Measurements from ENCODE around the gene ATP10B. TPM values are rescaled to one million over a fixed set of nuclear protein-coding genes. Genes with fewer than 3 reads are reported as not detected.
"Not testable (repeated sequence)": the region's sequence is repeated elsewhere in the genome, so short reads cannot be mapped to it uniquely, and the experiment has no call there.

The ATP10B gene
- total RNA-seq, 2 donors from 2014 or later = 0.12 to 0.26 TPM

- no peak for ATAC-seq
- intact Hi-C loops (cut with DNase I) = no loop called here
These were observed 79.2 kb downstream of the ATP10B start for GRCh38 chr5:160772854-160773253.

GRCh38 chr5:160770718-160771117, 81.3 kb downstream of the ATP10B start:
- ATAC-seq (no peak), DNase-seq (no peak)
- intact Hi-C loops (cut with DNase I) = no loop called here

More at GRCh38 chr5:160772854-160773253, 79.2 kb downstream of the ATP10B start:
- no peak for DNase-seq

DNA sequence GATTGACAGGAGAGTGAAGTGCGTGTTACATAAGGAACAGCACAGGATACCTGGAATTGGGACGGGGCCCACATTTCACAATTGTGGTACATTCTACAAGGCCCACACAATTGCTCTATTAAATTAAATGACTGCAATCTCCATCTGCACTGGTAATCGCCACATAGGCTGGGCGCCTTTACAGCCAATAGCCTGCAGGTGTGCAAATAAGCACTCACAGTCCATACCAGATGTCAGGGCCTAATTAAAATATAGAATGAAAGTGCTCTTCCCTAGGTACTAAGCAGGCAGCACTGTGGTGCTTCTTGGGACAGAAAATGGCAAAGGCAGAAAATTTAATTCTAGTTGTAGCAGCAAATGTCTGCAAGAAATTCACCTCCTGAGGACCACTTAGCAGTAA, 82.7 kb downstream of the ATP10B start:
- intact Hi-C loops (cut with DNase I) = no loop called here
- no peak for DNase-seq

GRCh38 chr5:160767062-160767461, 84.9 kb downstream of the ATP10B start:
- DNase-seq (no peak), ATAC-seq (no peak)
- intact Hi-C loops (cut with DNase I) = no loop called here

More for the DNA sequence above, 82.7 kb downstream of the ATP10B start:
- ATAC-seq = no peak

- intact Hi-C loops (cut with DNase I) = no loop called here
- DNase-seq (no peak), ATAC-seq (no peak)
These were observed 92.0 kb downstream of the ATP10B start for GRCh38 chr5:160760008-160760407.

DNA sequence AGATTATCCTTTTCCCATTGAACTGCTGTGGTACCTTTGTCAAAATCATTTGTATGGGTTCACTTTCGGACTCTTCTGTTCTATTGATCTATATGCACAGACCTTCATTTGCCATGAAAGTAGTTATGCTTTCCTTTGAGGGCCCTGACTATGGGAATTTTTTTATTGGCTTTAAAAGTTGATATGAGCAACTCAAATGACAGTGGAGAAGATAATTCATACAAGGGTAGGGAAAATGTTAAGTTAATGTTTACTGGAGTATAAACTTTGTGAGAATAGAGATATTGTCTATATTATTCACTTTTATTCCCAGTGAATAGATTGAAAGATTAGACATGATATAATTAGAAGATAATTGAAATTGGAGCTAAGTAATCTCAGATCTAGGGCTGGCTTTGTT, 94.8 kb downstream of the ATP10B start:
- intact Hi-C loops (cut with DNase I) = no loop called here
- no peak for DNase-seq
- ATAC-seq = no peak

GRCh38 chr5:160750938-160751657, 100.9 kb downstream of the ATP10B start:
- DNase-seq (no peak), ATAC-seq (no peak)
- intact Hi-C loops (cut with DNase I) = no loop called here

DNA sequence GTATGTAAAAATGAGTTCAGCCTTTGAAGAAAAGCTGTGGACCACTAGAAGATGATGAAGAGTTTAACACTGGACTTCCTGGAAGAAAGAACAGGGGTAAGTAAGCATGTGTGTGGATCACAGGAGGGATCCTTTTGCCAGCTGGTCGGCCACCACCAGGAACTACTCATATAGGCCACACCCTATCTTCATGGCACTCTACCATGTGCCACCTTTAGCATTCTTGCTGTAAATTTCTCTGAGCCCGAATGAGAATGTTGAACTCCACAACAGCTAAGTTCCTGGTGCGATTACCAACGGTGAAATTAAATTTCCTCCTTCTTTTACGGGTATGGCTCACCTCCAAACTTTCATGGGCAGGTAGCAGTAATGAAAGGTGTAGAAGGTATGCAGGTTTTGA, 102.3 kb downstream of the ATP10B start:
- ATAC-seq (no peak), DNase-seq (no peak)
- intact Hi-C loops (cut with DNase I) = no loop called here

GRCh38 chr5:160749026-160749425, 103.0 kb downstream of the ATP10B start:
- intact Hi-C loops (cut with DNase I) = no loop called here
- no peak for ATAC-seq

DNA sequence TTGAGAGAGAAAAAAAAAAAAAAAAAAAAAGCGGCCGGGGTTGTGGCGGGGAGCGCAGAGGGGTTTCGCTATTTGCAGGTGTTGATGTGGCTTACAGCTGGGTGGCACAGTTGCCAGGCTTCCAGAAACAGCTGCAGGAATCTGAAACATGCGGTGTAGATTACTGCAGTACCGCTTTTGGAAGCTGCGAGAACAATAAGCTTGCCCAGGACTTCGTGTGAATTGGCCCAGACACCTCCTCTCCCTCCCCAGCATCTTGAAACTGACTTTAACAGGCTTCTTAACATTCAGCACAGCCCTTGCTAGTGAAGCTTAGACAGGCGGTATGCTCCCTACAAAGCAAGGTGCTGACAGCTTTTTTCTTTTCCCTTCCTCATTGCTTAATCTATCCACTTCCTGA, 104.0 kb downstream of the ATP10B start:
- ATAC-seq (peak in 1 of 2 donors; percentile 63), DNase-seq (no peak)
- intact Hi-C loops (cut with DNase I) = no loop called here

More at GRCh38 chr5:160749026-160749425, 103.0 kb downstream of the ATP10B start:
- no peak for DNase-seq

- intact Hi-C loops (cut with DNase I) = no loop called here
- DNase-seq (no peak), ATAC-seq (no peak)
These were observed 104.5 kb downstream of the ATP10B start for GRCh38 chr5:160747559-160747958.

DNA sequence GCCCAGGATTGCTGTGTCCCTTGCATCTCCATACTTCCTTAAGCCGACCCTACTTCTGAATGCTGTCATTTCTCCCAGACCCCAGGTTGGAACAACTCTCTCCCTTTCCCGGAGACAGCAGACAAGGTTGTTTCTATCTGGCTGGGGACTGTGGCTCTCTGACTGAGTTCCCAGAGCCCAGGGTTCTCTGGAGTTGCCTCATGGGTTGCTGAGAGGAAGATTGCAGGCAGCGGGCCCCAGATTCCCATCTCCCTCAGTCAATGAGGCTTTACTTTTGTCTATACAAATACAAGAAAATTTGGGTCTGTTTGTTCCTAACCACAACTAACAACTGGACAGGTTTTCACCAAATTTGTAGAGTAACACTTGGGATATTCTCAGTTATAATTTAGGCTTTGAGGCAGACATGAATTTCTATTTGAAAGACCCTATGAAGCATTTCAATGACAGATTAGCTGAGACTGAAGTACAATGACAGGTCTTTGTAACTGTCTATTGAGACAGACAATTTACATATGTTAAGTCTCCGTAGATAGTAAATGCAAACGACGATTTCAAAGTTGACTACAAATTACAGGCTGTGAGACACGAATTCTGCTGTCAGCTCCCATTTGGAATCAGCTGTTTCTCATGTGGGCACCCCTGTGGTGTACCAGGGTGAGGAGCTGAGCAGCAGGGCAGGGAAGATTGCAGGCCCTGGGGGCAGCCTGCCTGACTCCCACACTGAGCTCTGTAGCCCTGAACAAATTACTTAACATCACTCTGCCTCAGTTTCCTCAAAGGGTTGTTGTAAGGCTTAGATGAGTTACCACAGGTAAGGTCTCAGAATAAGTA, 107.5 kb downstream of the ATP10B start:
- DNase-seq (no peak), ATAC-seq (no peak)
- intact Hi-C loops (cut with DNase I) = no loop called here

DNA sequence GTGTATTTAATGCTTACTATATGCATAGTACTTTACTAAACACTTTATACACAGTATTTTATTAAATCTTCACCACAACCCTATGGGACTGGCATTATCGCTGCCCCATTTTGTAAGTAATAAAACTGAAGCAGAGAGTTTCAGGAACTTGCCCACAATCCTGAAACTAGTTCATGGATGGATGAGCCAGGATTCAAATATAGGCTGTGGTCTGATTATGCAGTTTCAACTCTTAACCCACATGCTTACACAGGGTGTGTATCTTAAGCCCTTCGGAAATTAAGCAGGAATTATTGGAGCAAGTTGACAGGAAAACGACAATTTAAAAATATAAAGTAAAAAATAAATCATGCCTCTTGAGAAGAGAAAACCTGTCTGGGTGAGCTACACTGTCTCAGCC, 109.0 kb downstream of the ATP10B start:
- ATAC-seq (no peak), DNase-seq (no peak)
- intact Hi-C loops (cut with DNase I) = no loop called here

- DNase-seq = no peak
- no peak for ATAC-seq
- intact Hi-C loops (cut with DNase I) = no loop called here
These were observed 109.6 kb downstream of the ATP10B start for GRCh38 chr5:160742446-160742845.

- ATAC-seq = no peak
- intact Hi-C loops (cut with DNase I) = no loop called here
- no peak for DNase-seq
These were observed 124.6 kb downstream of the ATP10B start for GRCh38 chr5:160727296-160727997.

- ATAC-seq = no peak
- no peak for DNase-seq
- intact Hi-C loops (cut with DNase I) = no loop called here
These were observed 125.3 kb downstream of the ATP10B start for GRCh38 chr5:160726721-160727120.

DNA sequence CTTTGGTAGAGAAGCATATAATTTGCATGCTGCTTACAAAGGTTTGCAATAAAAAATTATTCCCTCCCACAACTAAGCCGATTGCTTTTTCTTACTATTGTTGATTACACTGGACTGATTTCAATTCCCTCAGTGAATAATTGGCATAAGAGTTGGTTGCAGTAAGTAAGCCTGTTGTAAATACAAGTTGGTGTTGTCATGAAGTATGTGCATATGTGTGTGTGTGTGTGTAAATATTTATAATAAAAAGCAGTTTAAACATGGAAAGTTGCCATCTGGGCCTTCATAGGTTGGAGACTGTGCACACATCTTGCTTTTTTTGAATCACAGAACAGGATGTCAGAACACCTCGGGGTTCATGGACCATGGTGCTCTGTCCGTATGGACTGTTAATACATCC, 131.2 kb downstream of the ATP10B start:
- intact Hi-C loops (cut with DNase I) = no loop called here
- no peak for DNase-seq
- ATAC-seq = no peak

DNA sequence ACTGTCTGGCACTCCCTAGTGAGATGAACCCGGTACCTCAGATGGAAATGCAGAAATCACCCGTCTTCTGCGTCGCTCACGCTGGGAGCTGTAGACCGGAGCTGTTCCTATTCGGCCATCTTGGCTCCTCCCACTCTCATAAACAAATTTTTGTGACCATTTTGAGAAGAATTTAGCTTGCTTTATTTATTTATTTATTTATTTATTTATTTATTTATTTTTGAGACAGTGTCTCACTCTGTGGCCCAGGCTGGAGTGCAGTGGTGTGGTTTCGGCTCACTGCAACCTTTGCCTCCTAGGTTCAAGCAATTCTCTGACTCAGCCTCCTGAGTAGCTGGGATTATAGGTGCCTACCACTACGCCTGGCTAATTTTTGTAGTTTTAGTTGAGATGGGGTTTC, 136.5 kb downstream of the ATP10B start:
- ATAC-seq, DNase-seq: not testable (repeated sequence)

GRCh38 chr5:160703547-160704189, 148.3 kb downstream of the ATP10B start:
- DNase-seq (no peak), ATAC-seq (no peak)
- intact Hi-C loops (cut with DNase I) = no loop called here

More for the DNA sequence above, 136.5 kb downstream of the ATP10B start:
- intact Hi-C loops (cut with DNase I) = not testable (repeated sequence)

Data from left cardiac atrium (tissue), 4 donors.